Upper lobe of left lung (tissue), 4 donors: Measurements from ENCODE around the gene CYP2A13.
A peak's percentile ranks its signal among the peaks of the same experiment; 100 is the strongest.
"Not testable (repeated sequence)": the region's sequence is repeated elsewhere in the genome, so short reads cannot be mapped to it uniquely, and the experiment has no call there.

ENCODE experiments used
- CTCF ChIP-seq, 6 experiments: fragments of 450-650 bp in 4 of 6; fragments of 200-600 bp in 2 of 6; sonication (generic) in 2 of 6; IDR thresholded peaks; one replicate each; pipeline ENCODE4 v1.5.1; 2016 to 2019; ENCODE audit warnings: antibody characterized with exemption in 6 of 6
- EP300 ChIP-seq, 4 donors: sonication (generic); formaldehyde crosslinking; IDR thresholded peaks; one replicate each; pipeline ENCODE4 v1.5.1; 2017; ENCODE audit warnings: antibody characterized with exemption in 4 of 4, control low read depth in 2 of 4
- POLR2A ChIP-seq, 4 donors: fragments of 450-650 bp; IDR thresholded peaks; one replicate each; pipeline ENCODE4 v1.5.1; 2016 to 2017; ENCODE audit warnings: antibody characterized with exemption in 4 of 4, mild to moderate bottlenecking in 2 of 4
- POLR2AphosphoS5 ChIP-seq, 2 donors: sonication (generic); formaldehyde crosslinking; IDR thresholded peaks; one replicate each; pipeline ENCODE4 v1.5.1; 2017; ENCODE audit warnings: antibody characterized with exemption in 2 of 2

GRCh38 chr19:41135390-41136384, 47.4 kb downstream of the CYP2A13 start:
- not testable (repeated sequence) for TF ChIP-seq CTCF, POLR2A, EP300 (IDR thresholded peaks at IDR 0.05)
- peak in 1 of 2 donors; percentile 14 for TF ChIP-seq POLR2AphosphoS5 (IDR thresholded peaks at IDR 0.05)
